HCT116 (cell line): Measurements from ENCODE around the gene SND1.

Experiments used
- ATF3 ChIP-seq: IDR thresholded peaks from 2 replicates; pipeline ENCODE4 v1.6.1; 2012
- CBX3 ChIP-seq: IDR thresholded peaks from 2 replicates; pipeline ENCODE4 v1.6.1; 2012; ENCODE audit warnings: low read depth
- CEBPB ChIP-seq: IDR thresholded peaks from 2 replicates; pipeline ENCODE4 v1.6.1; 2012; ENCODE audit warnings: low read depth
- CTCF ChIP-seq, 3 experiments: fragments of 200-600 bp in 1 of 3; sonication (generic) in 1 of 3; IDR thresholded peaks in 2 of 3; conservative IDR thresholded peaks in 1 of 3; 2 replicates each; pipeline ENCODE4 v1.5.1; 2012 to 2017; ENCODE audit warnings: low read depth in 2 of 3, low read length in 2 of 3, antibody characterized with exemption in 1 of 3, borderline replicate concordance in 1 of 3, control low read depth in 1 of 3, mild to moderate bottlenecking in 1 of 3, mixed read lengths in 1 of 3, mixed run types in 1 of 3, moderate library complexity in 1 of 3; ENCODE audit not compliant: insufficient read depth in 1 of 3
- ELF1 ChIP-seq: IDR thresholded peaks from 2 replicates; pipeline ENCODE4 v1.6.1; 2012; ENCODE audit warnings: low read depth, borderline replicate concordance
- EZH2phosphoT487 ChIP-seq: fragments of 200-600 bp; IDR thresholded peaks from 2 replicates; pipeline ENCODE4 v1.6.1; 2018; ENCODE audit warnings: antibody characterized with exemption, borderline replicate concordance
- POLR2A ChIP-seq: IDR thresholded peaks from 2 replicates; pipeline ENCODE4 v1.7.0; 2011; ENCODE audit warnings: borderline replicate concordance; ENCODE audit not compliant: insufficient read depth, insufficient read length; ENCODE audit errors: extremely low read depth
- POLR2AphosphoS5 ChIP-seq: IDR thresholded peaks from 2 replicates; pipeline ENCODE4 v1.6.1; 2011; ENCODE audit warnings: mild to moderate bottlenecking, low read depth, low read length, moderate library complexity
- RAD21 ChIP-seq: IDR thresholded peaks from 2 replicates; pipeline ENCODE4 v1.6.1; 2012; ENCODE audit warnings: low read depth, mild to moderate bottlenecking
- SIN3A ChIP-seq: IDR thresholded peaks from 2 replicates; pipeline ENCODE4 v1.6.1; 2012; ENCODE audit warnings: low read depth
- YY1 ChIP-seq: IDR thresholded peaks from 2 replicates; pipeline ENCODE4 v1.6.1; 2011; ENCODE audit warnings: low read length, low read depth, moderate library complexity, mild to moderate bottlenecking; ENCODE audit not compliant: insufficient replicate concordance; ENCODE audit errors: extremely low read depth
- ZBTB33 ChIP-seq: IDR thresholded peaks from 2 replicates; pipeline ENCODE4 v1.6.1; 2011; ENCODE audit warnings: mild to moderate bottlenecking, low read length, moderate library complexity; ENCODE audit not compliant: insufficient replicate concordance; ENCODE audit errors: extremely low read depth

- TF ChIP-seq EZH2phosphoT487 (no peak), CEBPB (no peak), POLR2A (no peak), CTCF (IDR thresholded peaks at IDR 0.05 in 2 of 3, conservative IDR thresholded peaks at IDR 0.05 in 1 of 3; ENCODE audit: borderline replicate concordance in 1 of 3, insufficient read depth in 1 of 3, low read depth in 2 of 3, low read length in 2 of 3) (no peak), RAD21 (no peak), POLR2AphosphoS5 (no peak), CBX3 (no peak), ELF1 (no peak), ZBTB33 (no peak), ATF3 (no peak), YY1 (no peak), SIN3A (no peak)
These were observed 324.7 kb downstream of the SND1 start for GRCh38 chr7:127976738-127977120.
